Mesenchymal stem cell (in vitro differentiated cells and primary cell): ENCODE measurements around the gene ANKRD66.
"Not testable (repeated sequence)": the region's sequence is repeated elsewhere in the genome, so short reads cannot be mapped to it uniquely, and the experiment has no call there.

ENCODE experiments used
- DNase-seq: peaks from one replicate; pipeline ENCODE4 v3.0.0-alpha.2; 2013
- H2AFZ ChIP-seq: one replicate; pipeline ENCODE4 v1.6.1; 2013; ENCODE audit warnings: low read depth, mild to moderate bottlenecking, control low read depth, inconsistent platforms, low read length, moderate library complexity
- H2AK5ac ChIP-seq: 2 replicates; pipeline ENCODE4 v1.6.1; 2013; ENCODE audit warnings: low read length, moderate library complexity, mild to moderate bottlenecking, inconsistent platforms; ENCODE audit not compliant: severe bottlenecking
- H2BK120ac ChIP-seq: one replicate; pipeline ENCODE4 v1.6.1; 2013; ENCODE audit warnings: low read depth, mild to moderate bottlenecking, inconsistent platforms, low read length, moderate library complexity
- H2BK12ac ChIP-seq, 2 experiments: one replicate each; pipeline ENCODE4 v1.6.1; 2013; ENCODE audit warnings: inconsistent platforms in 2 of 2, low read length in 2 of 2, mild to moderate bottlenecking in 2 of 2, moderate library complexity in 2 of 2, control low read depth in 1 of 2
- H2BK15ac ChIP-seq: one replicate; pipeline ENCODE4 v1.6.1; 2013; ENCODE audit warnings: mild to moderate bottlenecking, low read depth, inconsistent platforms; ENCODE audit not compliant: poor library complexity, severe bottlenecking
- H2BK5ac ChIP-seq: 2 replicates; pipeline ENCODE4 v1.6.1; 2013; ENCODE audit warnings: low read depth, mild to moderate bottlenecking, low read length, control low read depth, inconsistent platforms; ENCODE audit not compliant: poor library complexity, severe bottlenecking
- H3K14ac ChIP-seq, 2 experiments: one replicate each; pipeline ENCODE4 v1.6.1; 2013; ENCODE audit warnings: inconsistent platforms in 2 of 2, low read length in 2 of 2, control low read depth in 1 of 2, mild to moderate bottlenecking in 1 of 2, moderate library complexity in 1 of 2
- H3K18ac ChIP-seq, 2 experiments: one replicate each; pipeline ENCODE4 v1.6.1; 2013; ENCODE audit warnings: inconsistent platforms in 2 of 2, low read length in 2 of 2, control low read depth in 1 of 2, low read depth in 1 of 2, mild to moderate bottlenecking in 1 of 2
- H3K23ac ChIP-seq, 2 experiments: one replicate each; pipeline ENCODE4 v1.6.1; 2013; ENCODE audit warnings: inconsistent platforms in 2 of 2, low read length in 2 of 2, mild to moderate bottlenecking in 2 of 2, moderate library complexity in 2 of 2, control low read depth in 1 of 2
- H3K27ac ChIP-seq: 2 replicates; pipeline ENCODE4 v1.5.1; 2013; ENCODE audit warnings: mild to moderate bottlenecking, moderate library complexity, low read length, control low read depth, inconsistent platforms; ENCODE audit not compliant: poor library complexity, severe bottlenecking
- H3K27me3 ChIP-seq, 2 experiments: 2 replicates each; pipeline versions ENCODE4 v1.6.1 to v1.7.0; 2013; ENCODE audit warnings: low read length in 2 of 2, mild to moderate bottlenecking in 2 of 2, moderate library complexity in 2 of 2, control low read depth in 1 of 2, inconsistent platforms in 1 of 2; ENCODE audit not compliant: control insufficient read depth in 1 of 2, insufficient read depth in 1 of 2
- H3K36me3 ChIP-seq, 2 experiments: 2 replicates each; pipeline versions ENCODE4 v1.6.1 to v1.7.0; 2013; ENCODE audit warnings: low read length in 2 of 2, control low read depth in 1 of 2, inconsistent platforms in 1 of 2, low read depth in 1 of 2, mild to moderate bottlenecking in 1 of 2; ENCODE audit not compliant: insufficient read depth in 2 of 2, control insufficient read depth in 1 of 2
- H3K4ac ChIP-seq, 2 experiments: one replicate each; pipeline ENCODE4 v1.6.1; 2013; ENCODE audit warnings: inconsistent platforms in 2 of 2, low read length in 2 of 2, mild to moderate bottlenecking in 2 of 2, moderate library complexity in 2 of 2, control low read depth in 1 of 2, low read depth in 1 of 2
- H3K4me1 ChIP-seq: 2 replicates; pipeline ENCODE4 v1.6.1; 2013; ENCODE audit warnings: low read depth, low read length, control low read depth; ENCODE audit not compliant: control insufficient read depth, insufficient read depth
- H3K4me2 ChIP-seq: 2 replicates; pipeline ENCODE4 v1.6.1; 2013; ENCODE audit warnings: low read length, mild to moderate bottlenecking, inconsistent platforms; ENCODE audit not compliant: poor library complexity, severe bottlenecking
- H3K4me3 ChIP-seq, 2 experiments: 2 replicates each; pipeline versions ENCODE4 v1.5.1 to v1.7.0; 2013; ENCODE audit warnings: low read length in 2 of 2, mild to moderate bottlenecking in 2 of 2, control low read depth in 1 of 2, low read depth in 1 of 2; ENCODE audit not compliant: insufficient read depth in 1 of 2
- H3K79me1 ChIP-seq: replicated peaks from 2 replicates; pipeline ENCODE4 v1.6.1; 2013; ENCODE audit warnings: mild to moderate bottlenecking, control low read depth, low read length, inconsistent platforms; ENCODE audit not compliant: poor library complexity, severe bottlenecking
- H3K9ac ChIP-seq: 2 replicates; pipeline ENCODE4 v1.7.0; 2013; ENCODE audit warnings: mild to moderate bottlenecking, low read length, moderate library complexity
- H3K9me3 ChIP-seq: 2 replicates; pipeline ENCODE4 v1.7.0; 2013; ENCODE audit warnings: mild to moderate bottlenecking, low read length; ENCODE audit not compliant: control insufficient read depth
- H4K8ac ChIP-seq: one replicate; pipeline ENCODE4 v1.6.1; 2013; ENCODE audit warnings: inconsistent platforms, mild to moderate bottlenecking, low read length, moderate library complexity
- H4K91ac ChIP-seq: one replicate; pipeline ENCODE4 v1.6.1; 2013; ENCODE audit warnings: mild to moderate bottlenecking, low read length, inconsistent platforms
- WGBS: methylation state at CpG from one replicate; pipeline ENCODE4 v1.1.7; 2013; ENCODE audit warnings: mixed read lengths; 5-methylcytosine and 5-hydroxymethylcytosine counted together

ANKRD66 gene

GRCh38 chr6:46764280-46764679 lies 17.5 kb downstream of the ANKRD66 start:
- not testable (repeated sequence) for H3K14ac ChIP-seq, H3K4me2 ChIP-seq, H3K79me1 ChIP-seq, H3K4me3 ChIP-seq, H3K23ac ChIP-seq, H3K9ac ChIP-seq, H4K91ac ChIP-seq, H2AFZ ChIP-seq, H3K36me3 ChIP-seq, H2BK15ac ChIP-seq, H3K4ac ChIP-seq, H4K8ac ChIP-seq, H2BK120ac ChIP-seq, DNase-seq, H3K18ac ChIP-seq, H2AK5ac ChIP-seq, H3K9me3 ChIP-seq, H2BK5ac ChIP-seq, H3K27ac ChIP-seq, H3K27me3 ChIP-seq, H3K4me1 ChIP-seq, H2BK12ac ChIP-seq
- 96% methylated on average over 7 of the region's 10 CpGs for WGBS

- DNase-seq, result no peak
- Histone ChIP-seq H3K36me3 (no peaks in the 10 kb centered on the region), H2BK120ac (no peak overlapping the region), H4K91ac (no peak overlapping the region), H3K27me3 (peaks cover 0 to 3% of the 10 kb centered on the region in 2 experiments), H2BK15ac (no peak overlapping the region), H3K4me1 (no peaks in the 10 kb centered on the region), H3K4me2 (no peak overlapping the region), H3K14ac (no peak overlapping the region), H3K18ac (no peak overlapping the region), H2AK5ac (no peak overlapping the region), H2BK5ac (no peak overlapping the region), H3K23ac (no peak overlapping the region), H3K4me3 (no peak overlapping the region), H3K79me1 (no peaks in the 10 kb centered on the region), H3K4ac (no peak overlapping the region), H3K27ac (no peak overlapping the region), H3K9ac (no peak overlapping the region), H3K9me3 (no peaks in the 10 kb centered on the region), H2AFZ (no peak overlapping the region), H4K8ac (no peak overlapping the region), H2BK12ac (no peak overlapping the region)
- WGBS, result 99% methylated on average over 4 of the region's 5 CpGs
Observed at GRCh38 chr6:46764961-46765360, 18.2 kb downstream of the ANKRD66 start.

- Histone ChIP-seq H3K4me3 (no peak overlapping the region), H3K27ac (no peak overlapping the region), H2AK5ac (no peak overlapping the region), H3K4me1 (no peaks in the 10 kb centered on the region), H3K9me3 (no peaks in the 10 kb centered on the region), H3K18ac (no peak overlapping the region), H3K36me3 (no peaks in the 10 kb centered on the region), H2BK12ac (no peak overlapping the region), H2AFZ (no peak overlapping the region), H3K23ac (no peak overlapping the region), H2BK15ac (no peak overlapping the region), H3K14ac (no peak overlapping the region), H3K27me3 (peaks cover 0 to 2% of the 10 kb centered on the region in 2 experiments), H3K4me2 (no peak overlapping the region), H3K79me1 (no peaks in the 10 kb centered on the region), H2BK5ac (no peak overlapping the region), H2BK120ac (no peak overlapping the region), H3K9ac (no peak overlapping the region), H3K4ac (no peak overlapping the region), H4K91ac (no peak overlapping the region), H4K8ac (no peak overlapping the region)
- DNase-seq, result no peak
- WGBS, result no CpG with 5 or more reads among the region's 1 CpG
Observed at GRCh38 chr6:46772016-46772415, 25.3 kb downstream of the ANKRD66 start.

GRCh38 chr6:46772762-46773161 lies 26.0 kb downstream of the ANKRD66 start:
- Histone ChIP-seq H3K4me3 (no peak overlapping the region), H3K4me1 (no peaks in the 10 kb centered on the region), H2AFZ (no peak overlapping the region), H3K4me2 (no peak overlapping the region), H3K27ac (no peak overlapping the region), H2BK15ac (no peak overlapping the region), H3K9ac (no peak overlapping the region), H3K27me3 (peaks cover 0 to 2% of the 10 kb centered on the region in 2 experiments), H2AK5ac (no peak overlapping the region), H2BK120ac (no peak overlapping the region), H3K36me3 (no peaks in the 10 kb centered on the region), H3K23ac (no peak overlapping the region), H3K9me3 (no peaks in the 10 kb centered on the region), H3K79me1 (no peaks in the 10 kb centered on the region), H2BK12ac (no peak overlapping the region), H3K18ac (no peak overlapping the region), H4K8ac (no peak overlapping the region), H4K91ac (no peak overlapping the region), H3K4ac (no peak overlapping the region), H2BK5ac (no peak overlapping the region), H3K14ac (no peak overlapping the region)
- WGBS, result 47% methylated on average over 2 of the region's 2 CpGs
- no peak for DNase-seq
